SJCRH30 (cell line): Measurements from ENCODE around the gene PRDM15. TPM values are rescaled to one million over a fixed set of nuclear protein-coding genes. Genes with fewer than 3 reads are reported as not detected.

Experiments used
- DNase-seq, 2 experiments: peaks; one replicate each; pipeline ENCODE4 v3.0.0-alpha.2; 2015 to 2020
- H3K27ac ChIP-seq: fragments of 250-450 bp; sonication (Bioruptor Pico); 2 replicates; pipeline ENCODE4 v1.5.1; 2020; ENCODE audit warnings: mild to moderate bottlenecking, moderate library complexity
- H3K27me3 ChIP-seq: fragments of 250-450 bp; sonication (Bioruptor Pico); 2 replicates; pipeline ENCODE4 v1.5.1; 2020; ENCODE audit warnings: mild to moderate bottlenecking, moderate library complexity
- H3K36me3 ChIP-seq: fragments of 250-450 bp; sonication (Bioruptor Pico); 2 replicates; pipeline ENCODE4 v1.5.1; 2020; ENCODE audit warnings: mild to moderate bottlenecking, moderate library complexity
- H3K4me1 ChIP-seq: fragments of 250-450 bp; sonication (Bioruptor Pico); 2 replicates; pipeline ENCODE4 v1.5.1; 2020; ENCODE audit warnings: mild to moderate bottlenecking, moderate library complexity
- H3K4me3 ChIP-seq: fragments of 250-450 bp; sonication (Bioruptor Pico); 2 replicates; pipeline ENCODE4 v1.5.1; 2020; ENCODE audit warnings: mild to moderate bottlenecking, moderate library complexity
- H3K9me3 ChIP-seq: fragments of 250-450 bp; sonication (Bioruptor Pico); replicated peaks from 2 replicates; pipeline ENCODE4 v1.5.1; 2020; ENCODE audit warnings: mild to moderate bottlenecking, moderate library complexity
- total RNA-seq: library from RNA; depleted of rRNA; stranded (reverse); fragments of >200 nt; shearing (Covaris generic); gene quantifications from 2 replicates; pipeline ENCODE4 v1.2.3, GENCODE V29; 2014

PRDM15 gene
- total RNA-seq, 1 experiment from 2014 or later, result 6.1 TPM

DNA sequence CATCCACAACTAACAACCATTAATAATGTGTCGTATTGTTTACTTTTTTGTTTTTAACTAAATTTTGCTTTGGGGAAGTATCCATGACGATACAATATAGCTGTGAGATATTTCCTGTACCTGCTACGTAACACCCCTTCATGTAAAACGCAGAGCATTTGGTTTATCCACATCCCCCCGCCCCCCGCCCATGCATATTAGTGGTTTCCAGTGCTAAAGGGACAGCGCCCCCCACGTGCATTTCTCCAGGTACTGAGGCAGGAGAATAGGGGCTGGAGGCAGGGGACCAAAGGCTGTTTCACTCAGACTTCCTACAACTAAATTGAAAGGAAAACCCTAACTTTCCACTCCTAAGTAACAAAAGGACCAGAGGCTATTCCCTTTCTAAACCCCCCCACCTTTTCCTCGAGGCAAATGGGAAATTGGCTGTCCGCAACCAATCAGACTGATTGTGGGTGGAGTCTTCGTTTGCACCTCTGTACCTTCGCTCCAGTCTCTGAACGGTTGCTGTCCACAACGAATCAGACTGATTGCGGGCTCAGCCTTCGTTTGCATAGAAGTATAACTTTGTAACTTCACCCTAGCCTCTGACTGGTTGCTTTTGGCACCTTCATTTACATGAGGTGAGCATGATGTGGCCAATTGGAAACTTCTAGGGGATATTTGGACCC lies 100.1 kb downstream of the PRDM15 start:
- Histone ChIP-seq H3K4me3 (no peak overlapping the region), H3K27ac (no peak overlapping the region), H3K27me3 (peaks cover 10% of the 10 kb centered on the region; the same call in 1 of the 2 replicates), H3K4me1 (no peaks in the 10 kb centered on the region), H3K36me3 (no peaks in the 10 kb centered on the region), H3K9me3 (no peaks in the 10 kb centered on the region)
- no peak for DNase-seq

DNA sequence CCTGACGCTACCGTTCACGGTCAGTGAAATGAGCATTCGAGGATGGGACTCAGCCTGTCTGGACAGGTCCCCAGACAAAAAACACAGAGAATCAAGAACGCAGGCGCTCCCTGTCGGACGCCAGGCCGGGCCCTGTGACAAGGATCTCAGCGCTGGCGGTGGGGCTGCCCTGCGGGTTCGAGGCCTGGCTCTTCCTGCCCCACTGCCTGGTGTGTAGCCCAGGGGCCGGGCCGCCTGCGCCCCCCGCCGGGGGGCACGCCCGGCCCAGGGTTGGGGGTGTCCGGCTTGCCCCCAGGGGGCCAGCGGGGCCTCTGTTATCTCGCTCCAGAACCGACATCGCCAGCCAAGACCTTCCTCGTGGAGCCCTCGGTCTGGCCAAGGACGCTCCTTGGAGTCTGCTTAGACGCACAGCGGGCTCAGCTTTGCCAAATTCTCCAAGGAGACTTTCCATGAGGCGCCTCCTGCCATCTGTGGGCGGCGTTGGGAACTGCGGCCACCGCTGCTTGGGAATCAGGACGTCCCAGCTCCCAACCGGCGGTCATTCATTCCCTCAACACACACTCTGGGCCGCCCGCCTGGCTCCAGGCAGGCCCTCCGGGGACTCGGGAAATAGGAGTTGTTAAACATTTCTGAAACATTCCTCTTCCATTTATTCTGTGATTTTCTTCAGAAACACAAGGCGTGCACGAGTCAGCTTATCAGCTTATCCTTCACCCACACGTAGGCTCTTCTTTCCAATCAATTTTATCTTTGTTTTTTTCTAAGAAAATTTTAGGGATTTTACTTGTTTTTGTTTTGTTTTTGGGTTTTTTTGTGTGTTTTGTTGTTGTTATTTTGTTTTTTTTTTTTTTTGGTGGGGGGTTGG lies 101.0 kb downstream of the PRDM15 start:
- Histone ChIP-seq H3K4me3 (no peak overlapping the region), H3K27me3 (peaks cover 8% of the 10 kb centered on the region; the same call in 1 of the 2 replicates), H3K27ac (no peak overlapping the region), H3K36me3 (no peaks in the 10 kb centered on the region), H3K9me3 (no peaks in the 10 kb centered on the region), H3K4me1 (no peaks in the 10 kb centered on the region)
- DNase-seq, result peak; percentile 66 to 78

DNA sequence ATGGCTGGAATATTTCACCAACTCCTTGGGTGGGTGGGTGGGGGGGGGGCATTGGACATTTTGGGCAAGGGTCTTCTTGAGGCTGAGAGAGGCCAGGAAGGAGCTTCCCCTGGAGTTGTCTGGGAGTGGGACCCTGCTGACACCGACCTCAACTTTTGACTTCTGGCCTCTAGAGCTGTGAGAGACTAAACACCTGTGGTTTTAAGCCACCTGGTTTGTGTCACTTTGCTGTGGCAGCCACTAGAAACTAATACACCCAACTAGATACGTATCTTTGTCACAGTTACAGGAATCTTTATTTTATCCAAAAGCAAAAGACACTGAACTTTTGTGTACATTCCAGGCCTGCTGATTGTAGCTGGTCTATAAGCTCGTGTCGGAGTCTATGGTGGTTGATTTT lies 102.4 kb downstream of the PRDM15 start:
- no peak for DNase-seq
- H3K27me3 ChIP-seq, result peaks cover 8% of the 10 kb centered on the region; the same call in 1 of the 2 replicates
- H3K36me3 ChIP-seq, result no peaks in the 10 kb centered on the region
- H3K9me3 ChIP-seq, result no peaks in the 10 kb centered on the region
- H3K4me1 ChIP-seq, result no peaks in the 10 kb centered on the region
- H3K27ac ChIP-seq, result no peak overlapping the region
- no peak overlapping the region for H3K4me3 ChIP-seq

DNA sequence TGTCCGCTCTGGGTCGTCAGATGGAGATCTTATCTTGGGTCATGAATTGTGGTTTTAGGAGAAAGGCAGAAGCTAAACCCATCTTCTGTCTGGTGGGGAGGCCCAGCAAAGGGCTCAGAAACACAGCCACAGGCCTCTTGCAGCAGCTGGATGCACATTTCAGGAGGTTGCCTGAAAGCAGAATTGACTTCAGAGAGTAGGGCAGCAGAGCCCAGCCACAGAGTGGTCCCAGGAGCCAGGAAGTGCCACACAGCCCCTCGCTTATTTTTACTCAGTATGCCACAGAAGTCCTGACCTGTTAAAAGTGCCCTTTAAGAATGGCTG lies 104.0 kb downstream of the PRDM15 start:
- Histone ChIP-seq H3K36me3 (no peaks in the 10 kb centered on the region), H3K4me3 (no peak overlapping the region), H3K9me3 (no peaks in the 10 kb centered on the region), H3K4me1 (no peaks in the 10 kb centered on the region), H3K27ac (no peak overlapping the region), H3K27me3 (peaks cover 10% of the 10 kb centered on the region; the same call in 1 of the 2 replicates)
- no peak for DNase-seq

DNA sequence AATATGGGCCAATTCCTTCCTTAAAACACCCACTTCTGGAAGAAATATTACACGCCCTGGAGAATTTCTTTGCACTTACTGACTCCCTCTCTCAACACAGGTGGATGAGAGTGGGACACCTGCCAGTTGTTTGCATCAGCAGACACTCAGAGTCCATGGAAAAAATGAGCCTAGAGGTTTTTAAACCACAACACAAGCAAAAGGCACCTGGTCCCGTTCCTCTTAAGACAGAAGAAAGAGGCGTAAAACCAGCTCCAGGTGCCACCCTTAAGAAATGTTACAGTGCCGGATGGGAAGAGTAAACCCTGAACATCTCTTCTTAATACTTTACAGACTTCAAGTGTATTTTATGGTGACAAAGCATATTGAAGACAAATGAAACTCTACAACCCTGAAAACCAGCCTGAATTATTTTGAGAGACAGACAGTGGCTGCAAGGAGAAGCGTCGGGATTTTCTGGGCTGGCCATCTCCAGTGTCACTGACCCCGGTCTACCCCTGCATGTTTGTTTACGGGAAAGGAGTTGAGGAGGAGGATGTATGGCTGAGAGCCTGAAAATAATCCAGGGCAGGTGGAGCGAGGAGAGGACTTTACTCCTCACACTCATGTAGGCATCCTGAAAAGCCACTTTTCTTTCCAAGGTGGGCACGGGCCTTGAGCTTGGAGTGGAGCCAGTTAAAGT lies 104.5 kb downstream of the PRDM15 start:
- no peak overlapping the region for H3K4me3 ChIP-seq
- no peaks in the 10 kb centered on the region for H3K9me3 ChIP-seq
- no peak for DNase-seq
- no peaks in the 10 kb centered on the region for H3K36me3 ChIP-seq
- peaks cover 10% of the 10 kb centered on the region; the same call in 1 of the 2 replicates for H3K27me3 ChIP-seq
- H3K27ac ChIP-seq, result no peak overlapping the region
- no peaks in the 10 kb centered on the region for H3K4me1 ChIP-seq

DNA sequence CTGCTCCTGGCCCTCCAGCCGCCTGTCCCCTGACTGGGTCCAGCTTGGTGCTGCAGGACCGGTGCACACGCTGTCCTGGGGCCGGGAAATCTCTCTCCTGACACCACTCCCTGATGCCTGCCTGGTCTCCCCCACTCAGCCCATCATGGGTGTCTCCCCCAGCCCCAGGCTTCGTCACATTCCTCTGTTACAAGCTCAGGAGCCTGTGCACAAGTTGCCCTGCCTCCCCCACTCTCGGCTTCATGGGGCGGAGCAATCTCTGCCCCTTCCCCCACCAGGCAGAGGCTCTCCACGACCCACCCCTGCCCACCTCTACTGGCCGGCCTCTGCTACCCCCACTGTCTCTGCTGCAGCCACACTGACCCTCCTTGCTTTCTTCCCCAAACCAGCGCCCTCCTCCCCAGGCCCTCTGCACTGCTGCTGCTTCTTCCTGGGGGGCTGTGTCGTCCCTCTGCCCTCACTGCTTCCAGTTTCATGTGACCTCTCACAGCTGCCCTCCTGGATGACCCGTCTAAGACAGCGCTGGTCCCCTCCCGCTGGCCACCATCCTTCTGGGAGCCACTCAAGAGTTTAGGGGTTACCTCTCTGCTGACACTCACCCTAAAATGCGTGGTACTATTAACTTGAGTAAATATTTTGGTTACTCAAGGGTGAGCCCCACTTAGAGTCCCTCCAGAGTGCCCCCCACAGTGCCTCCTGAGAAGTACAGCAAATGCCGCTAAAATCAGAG lies 106.6 kb downstream of the PRDM15 start:
- Histone ChIP-seq H3K4me3 (no peak overlapping the region), H3K4me1 (no peaks in the 10 kb centered on the region), H3K27ac (no peak overlapping the region), H3K36me3 (no peaks in the 10 kb centered on the region), H3K27me3 (peaks cover 20% of the 10 kb centered on the region; the same call in 1 of the 2 replicates), H3K9me3 (no peaks in the 10 kb centered on the region)
- no peak for DNase-seq

DNA sequence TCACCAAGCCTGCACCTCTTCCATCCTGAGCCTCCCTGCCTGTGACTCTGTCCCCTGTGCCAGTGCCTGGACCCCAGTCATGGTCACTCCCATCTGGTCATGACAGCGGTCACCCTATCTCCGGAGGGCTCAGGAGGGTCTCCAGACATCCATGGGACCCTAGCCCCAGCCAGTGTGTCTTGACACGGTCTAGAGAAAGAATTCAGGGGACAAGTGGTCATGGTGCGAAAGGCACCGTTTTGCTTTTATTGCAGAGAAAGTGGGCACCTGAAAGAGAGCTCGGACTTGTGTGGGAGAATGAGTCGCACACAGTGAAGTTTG lies 107.6 kb downstream of the PRDM15 start:
- H3K4me3 ChIP-seq, result no peak overlapping the region
- no peak for DNase-seq
- no peaks in the 10 kb centered on the region for H3K4me1 ChIP-seq
- peaks cover 20% of the 10 kb centered on the region; the same call in 1 of the 2 replicates for H3K27me3 ChIP-seq
- no peaks in the 10 kb centered on the region for H3K36me3 ChIP-seq
- H3K27ac ChIP-seq, result no peak overlapping the region
- H3K9me3 ChIP-seq, result no peaks in the 10 kb centered on the region

DNA sequence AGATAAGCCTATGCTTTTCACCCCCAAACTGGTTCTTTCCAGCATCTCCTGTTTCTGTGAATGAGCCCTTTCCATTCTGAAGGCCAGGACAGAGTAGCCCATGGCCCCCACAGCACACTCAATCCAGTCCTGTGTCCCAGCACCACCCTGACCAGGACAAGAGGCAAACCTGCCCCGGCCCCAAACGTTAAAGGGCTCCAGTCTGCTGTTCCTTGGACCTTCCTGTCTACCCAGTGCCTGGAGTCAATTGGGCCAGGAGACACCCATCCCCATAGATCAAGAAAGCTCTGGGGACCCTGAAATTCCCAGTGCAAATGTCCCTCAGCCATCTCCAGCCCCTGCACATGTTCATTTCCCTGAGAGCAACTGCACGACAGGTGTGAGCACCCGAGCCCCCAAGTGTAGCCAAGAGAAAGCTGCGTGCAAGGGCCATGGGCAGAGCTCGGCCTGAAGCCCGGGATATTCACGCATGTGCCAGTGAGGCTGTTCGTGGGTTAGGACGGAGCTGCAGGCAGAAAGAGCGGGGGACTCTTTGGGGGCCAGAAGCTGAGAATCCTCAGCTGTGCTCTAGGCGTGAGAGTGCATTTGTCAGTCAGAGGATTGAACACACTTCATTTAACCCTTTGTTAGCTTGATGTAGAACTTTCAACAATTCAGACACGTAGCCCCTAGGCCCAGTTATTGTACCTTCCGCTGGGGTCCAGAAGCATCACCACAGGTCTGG lies 108.1 kb downstream of the PRDM15 start:
- no peak overlapping the region for H3K4me3 ChIP-seq
- no peaks in the 10 kb centered on the region for H3K9me3 ChIP-seq
- no peaks in the 10 kb centered on the region for H3K4me1 ChIP-seq
- H3K36me3 ChIP-seq, result no peaks in the 10 kb centered on the region
- H3K27ac ChIP-seq, result no peak overlapping the region
- no peak for DNase-seq
- peaks cover 20% of the 10 kb centered on the region; the same call in 1 of the 2 replicates for H3K27me3 ChIP-seq

DNA sequence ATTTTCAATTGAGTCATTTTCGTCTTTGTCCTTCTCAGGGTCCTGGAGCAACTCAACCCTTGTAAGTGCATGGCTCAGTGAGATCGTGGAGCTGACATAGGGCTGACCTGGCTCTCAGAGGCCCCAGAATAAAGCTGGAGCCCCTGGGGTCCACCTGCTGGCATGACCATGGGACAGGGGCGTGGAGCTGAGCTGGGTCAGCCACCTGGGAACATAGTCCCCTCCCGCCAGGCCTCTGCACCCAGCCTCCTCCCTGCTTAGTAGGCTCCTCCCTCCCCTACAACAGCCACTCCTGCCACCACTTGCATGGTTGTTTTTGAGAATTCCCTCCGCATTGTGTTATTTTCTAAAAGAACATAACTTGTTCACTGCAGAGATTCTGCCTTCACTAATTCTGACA lies 109.2 kb downstream of the PRDM15 start:
- Histone ChIP-seq H3K4me1 (no peaks in the 10 kb centered on the region), H3K27ac (no peak overlapping the region), H3K9me3 (no peaks in the 10 kb centered on the region), H3K27me3 (peaks cover 20% of the 10 kb centered on the region; the same call in 1 of the 2 replicates), H3K4me3 (no peak overlapping the region), H3K36me3 (no peaks in the 10 kb centered on the region)
- DNase-seq, result no peak

DNA sequence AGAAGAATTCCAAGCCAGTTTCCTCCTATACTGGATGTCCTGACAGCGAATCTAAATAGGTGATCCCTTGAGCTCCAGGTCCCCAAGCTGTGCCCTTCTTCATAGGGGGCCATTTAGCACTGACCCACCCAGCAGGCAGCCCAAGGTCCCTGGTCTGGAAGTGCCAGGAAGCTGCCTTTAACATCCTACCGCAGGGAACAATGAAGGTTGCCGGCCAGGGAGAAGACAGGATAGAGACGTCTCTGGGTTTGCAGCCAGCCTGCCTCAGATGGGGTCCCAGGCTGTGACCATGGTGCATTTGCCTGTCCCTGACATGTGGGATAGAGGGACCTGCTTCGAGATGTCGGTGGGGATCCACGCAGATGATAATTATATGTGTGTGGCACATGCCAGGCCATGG lies 109.6 kb downstream of the PRDM15 start:
- DNase-seq, result no peak
- no peak overlapping the region for H3K27ac ChIP-seq
- H3K36me3 ChIP-seq, result no peaks in the 10 kb centered on the region
- no peak overlapping the region for H3K4me3 ChIP-seq
- H3K4me1 ChIP-seq, result no peaks in the 10 kb centered on the region
- H3K27me3 ChIP-seq, result peaks cover 18% of the 10 kb centered on the region; the same call in 1 of the 2 replicates
- no peaks in the 10 kb centered on the region for H3K9me3 ChIP-seq

DNA sequence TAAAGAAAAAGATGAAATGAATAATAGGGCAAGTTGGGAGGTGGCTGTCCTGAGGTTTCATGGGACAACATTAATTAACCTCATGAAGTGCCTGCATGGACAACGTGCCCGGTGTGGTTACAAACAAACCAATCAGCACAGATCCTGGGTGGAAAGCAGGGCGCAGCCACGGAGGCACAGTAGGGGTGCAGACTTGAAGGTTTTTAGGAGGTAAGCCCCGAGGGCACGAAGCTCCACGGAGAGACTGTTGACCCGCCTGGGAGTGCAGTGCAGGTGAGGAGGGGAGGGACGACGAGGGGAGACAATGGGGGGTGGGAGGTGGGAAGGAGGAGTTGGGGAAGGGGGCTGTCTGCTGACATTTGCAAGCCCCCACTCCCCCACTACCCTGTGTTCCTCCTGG lies 110.0 kb downstream of the PRDM15 start:
- Histone ChIP-seq H3K36me3 (no peaks in the 10 kb centered on the region), H3K4me1 (no peaks in the 10 kb centered on the region), H3K27me3 (peaks cover 15% of the 10 kb centered on the region; the same call in 1 of the 2 replicates), H3K4me3 (no peak overlapping the region), H3K27ac (no peak overlapping the region), H3K9me3 (no peaks in the 10 kb centered on the region)
- DNase-seq, result no peak

DNA sequence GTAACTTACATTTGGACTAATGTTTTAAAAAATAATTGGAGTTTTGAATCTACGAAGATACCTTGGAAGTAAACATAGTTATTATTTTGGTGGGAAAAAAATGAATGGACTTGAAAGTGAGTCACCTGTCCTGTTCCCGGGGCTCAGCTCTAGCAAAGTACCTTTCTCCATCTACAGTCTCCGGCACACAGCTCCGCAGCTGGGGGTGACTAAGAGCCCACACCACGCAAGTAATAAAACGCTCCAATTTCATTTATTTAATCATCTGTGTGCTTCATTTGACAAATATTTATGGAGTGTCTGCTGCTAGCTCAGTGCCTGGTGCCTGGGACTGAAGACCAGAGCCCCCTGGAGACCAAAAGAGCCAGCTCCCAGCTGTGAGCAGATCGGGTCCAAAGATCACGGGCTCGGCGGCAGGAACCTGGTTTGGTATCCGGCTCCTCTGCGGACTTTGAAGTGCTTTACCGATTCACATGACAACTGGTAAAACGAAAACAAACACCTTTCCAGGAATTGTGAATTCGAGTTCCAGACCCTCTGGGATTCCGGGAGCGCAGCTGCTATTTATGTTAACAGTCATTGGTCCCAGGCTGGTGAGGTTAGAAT lies 110.6 kb downstream of the PRDM15 start:
- Histone ChIP-seq H3K4me1 (no peaks in the 10 kb centered on the region), H3K4me3 (no peak overlapping the region), H3K27ac (no peak overlapping the region), H3K27me3 (peaks cover 15% of the 10 kb centered on the region; the same call in 1 of the 2 replicates), H3K9me3 (no peaks in the 10 kb centered on the region), H3K36me3 (no peaks in the 10 kb centered on the region)
- DNase-seq, result no peak

DNA sequence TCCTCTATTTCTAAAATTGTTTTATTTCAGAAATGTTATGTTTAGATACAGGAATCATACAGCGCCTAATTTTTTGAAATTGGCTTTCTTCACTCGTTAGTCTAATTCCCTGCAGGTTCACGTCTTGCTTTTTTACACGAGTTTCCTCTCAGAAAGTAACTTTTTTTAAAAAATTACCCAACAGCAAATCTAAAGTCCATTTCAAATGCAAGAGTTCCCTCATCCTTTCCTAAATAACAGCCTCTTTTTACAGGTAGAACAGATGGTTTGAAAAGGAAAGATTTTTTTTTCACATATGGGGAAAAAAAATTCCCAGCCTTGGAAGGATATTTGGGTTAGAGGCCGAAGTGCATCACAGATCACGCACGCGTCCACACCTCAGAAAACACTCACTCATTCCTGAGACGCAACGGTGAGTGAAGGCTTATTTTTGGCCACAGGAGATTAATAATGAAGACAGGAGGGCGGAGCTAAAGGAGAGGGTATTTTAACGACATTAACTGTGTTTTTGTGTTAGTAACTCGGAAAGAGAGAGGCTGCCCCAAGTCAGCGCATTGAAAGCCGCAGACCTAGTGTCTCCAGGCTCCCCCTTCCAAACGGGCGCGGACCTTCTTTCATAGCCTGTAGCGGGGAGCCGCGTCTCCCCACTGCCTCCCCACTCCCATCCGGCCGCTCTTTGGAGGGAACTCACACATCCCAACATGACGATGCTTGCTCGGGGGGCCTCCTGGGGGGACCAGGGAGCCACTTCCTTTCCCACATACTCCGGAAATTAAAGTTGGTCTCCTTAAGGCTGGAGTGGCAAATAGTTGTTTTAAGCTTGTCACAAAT lies 111.3 kb downstream of the PRDM15 start:
- no peak overlapping the region for H3K4me3 ChIP-seq
- no peak overlapping the region for H3K27ac ChIP-seq
- H3K4me1 ChIP-seq, result no peaks in the 10 kb centered on the region
- H3K36me3 ChIP-seq, result no peaks in the 10 kb centered on the region
- DNase-seq, result no peak
- peaks cover 15% of the 10 kb centered on the region; the same call in 1 of the 2 replicates for H3K27me3 ChIP-seq
- no peaks in the 10 kb centered on the region for H3K9me3 ChIP-seq
